Skeletal muscle tissue (tissue), 4 donors: Measurements from ENCODE around the gene TSPAN15. TPM values are rescaled to one million over a fixed set of nuclear protein-coding genes. Genes with fewer than 3 reads are reported as not detected.

Source experiments
- H3K27ac ChIP-seq: one replicate; pipeline ENCODE4 v1.7.0; 2013; ENCODE audit warnings: mild to moderate bottlenecking, low read depth, low read length, inconsistent platforms
- H3K27me3 ChIP-seq, 3 donors: one replicate each; pipeline ENCODE4 v1.7.0; 2013; ENCODE audit warnings: low read length in 3 of 3; ENCODE audit not compliant: control insufficient read depth in 3 of 3, insufficient read depth in 3 of 3
- H3K36me3 ChIP-seq, 3 donors: one replicate each; pipeline ENCODE4 v1.7.0; 2013; ENCODE audit warnings: low read length in 3 of 3; ENCODE audit not compliant: control insufficient read depth in 3 of 3, insufficient read depth in 3 of 3
- H3K4me1 ChIP-seq, 3 donors: one replicate each; pipeline ENCODE4 v1.7.0; 2013; ENCODE audit warnings: low read length in 3 of 3, mild to moderate bottlenecking in 3 of 3; ENCODE audit not compliant: control insufficient read depth in 3 of 3, insufficient read depth in 3 of 3
- H3K4me3 ChIP-seq, 3 donors: one replicate each; pipeline ENCODE4 v1.7.0; 2013; ENCODE audit warnings: low read length in 3 of 3
- H3K9ac ChIP-seq, 3 donors: one replicate each; pipeline ENCODE4 v1.7.0; 2013; ENCODE audit warnings: low read length in 3 of 3, mild to moderate bottlenecking in 3 of 3, moderate library complexity in 2 of 3, low read depth in 1 of 3
- H3K9me3 ChIP-seq, 3 donors: one replicate each; pipeline ENCODE4 v1.7.0; 2013; ENCODE audit warnings: low read length in 3 of 3; ENCODE audit not compliant: control insufficient read depth in 3 of 3
- total RNA-seq: library from RNA; depleted of rRNA; stranded (reverse); fragments of >200 nt; gene quantifications from one replicate; pipeline ENCODE4 v1.2.3, GENCODE V29; 2014
- donor health status: Osteomylitis.

Gene TSPAN15
- total RNA-seq, 1 donor from 2014 or later, result 72.0 TPM

GRCh38 chr10:69453795-69454194 lies 2.5 kb downstream of the TSPAN15 start:
- H3K9ac ChIP-seq, result peak overlapping the region in 2 of 3 donors; percentile 19 to 65
- no peaks in the 10 kb centered on the region for H3K9me3 ChIP-seq
- peak overlapping the region in 1 of 3 donors; percentile 14 for H3K4me3 ChIP-seq
- H3K27me3 ChIP-seq, result peaks cover 0 to 3% (median 0%) of the 10 kb centered on the region in 3 donors
- peak overlapping the region; percentile 40 for H3K27ac ChIP-seq
- H3K36me3 ChIP-seq, result peaks cover 0 to 2% (median 0%) of the 10 kb centered on the region in 3 donors
- H3K4me1 ChIP-seq, result peaks cover 63 to 82% (median 73%) of the 10 kb centered on the region in 3 donors

GRCh38 chr10:69455006-69455763 lies 3.9 kb downstream of the TSPAN15 start:
- H3K9ac ChIP-seq, result no peak overlapping the region
- H3K27ac ChIP-seq, result peak overlapping the region; percentile 33
- peaks cover 0 to 3% (median 0%) of the 10 kb centered on the region in 3 donors for H3K27me3 ChIP-seq
- no peaks in the 10 kb centered on the region for H3K9me3 ChIP-seq
- peaks cover 0 to 2% (median 0%) of the 10 kb centered on the region in 3 donors for H3K36me3 ChIP-seq
- peaks cover 69 to 87% (median 76%) of the 10 kb centered on the region in 3 donors for H3K4me1 ChIP-seq
- H3K4me3 ChIP-seq, result no peak overlapping the region

GRCh38 chr10:69456880-69457693 lies 5.8 kb downstream of the TSPAN15 start:
- Histone ChIP-seq H3K27ac (peak overlapping the region; percentile 81), H3K4me1 (peaks cover 70 to 85% (median 78%) of the 10 kb centered on the region in 3 donors)

GRCh38 chr10:69457771-69458237 lies 6.5 kb downstream of the TSPAN15 start:
- H3K4me1 ChIP-seq, result peaks cover 68 to 84% (median 76%) of the 10 kb centered on the region in 3 donors
- H3K9ac ChIP-seq, result peak overlapping the region in 2 of 3 donors; percentile 17 to 59
- H3K36me3 ChIP-seq, result peaks cover 0 to 2% (median 0%) of the 10 kb centered on the region in 3 donors
- no peaks in the 10 kb centered on the region for H3K9me3 ChIP-seq
- H3K4me3 ChIP-seq, result peak overlapping the region in 2 of 3 donors; percentile 9 to 49
- H3K27me3 ChIP-seq, result no peaks in the 10 kb centered on the region
- H3K27ac ChIP-seq, result peak overlapping the region; percentile 81

More at GRCh38 chr10:69456880-69457693, 5.8 kb downstream of the TSPAN15 start:
- no peaks in the 10 kb centered on the region for H3K9me3 ChIP-seq
- peak overlapping the region; percentile 18 to 69 (median 48) for H3K9ac ChIP-seq
- H3K27me3 ChIP-seq, result no peaks in the 10 kb centered on the region
- H3K36me3 ChIP-seq, result peaks cover 0 to 2% (median 0%) of the 10 kb centered on the region in 3 donors
- H3K4me3 ChIP-seq, result peak overlapping the region in 2 of 3 donors; percentile 45 to 49

- peak overlapping the region in 1 of 3 donors; percentile 9 for H3K4me3 ChIP-seq
- peaks cover 0 to 2% (median 0%) of the 10 kb centered on the region in 3 donors for H3K36me3 ChIP-seq
- no peaks in the 10 kb centered on the region for H3K27me3 ChIP-seq
- peak overlapping the region; percentile 81 for H3K27ac ChIP-seq
- H3K9me3 ChIP-seq, result no peaks in the 10 kb centered on the region
- peaks cover 63 to 84% (median 73%) of the 10 kb centered on the region in 3 donors for H3K4me1 ChIP-seq
- peak overlapping the region in 2 of 3 donors; percentile 45 to 54 for H3K9ac ChIP-seq
These were observed 7.3 kb downstream of the TSPAN15 start for GRCh38 chr10:69458430-69459100.

- Histone ChIP-seq H3K36me3 (peaks cover 0 to 2% (median 0%) of the 10 kb centered on the region in 3 donors), H3K4me3 (no peak overlapping the region), H3K27ac (peak overlapping the region; percentile 81), H3K27me3 (no peaks in the 10 kb centered on the region), H3K4me1 (peaks cover 65 to 84% (median 72%) of the 10 kb centered on the region in 3 donors), H3K9ac (no peak overlapping the region), H3K9me3 (no peaks in the 10 kb centered on the region)
These were observed 8.0 kb downstream of the TSPAN15 start for GRCh38 chr10:69459101-69459790.

GRCh38 chr10:69459893-69460575 lies 8.8 kb downstream of the TSPAN15 start:
- Histone ChIP-seq H3K9ac (peak overlapping the region in 1 of 3 donors; percentile 2), H3K4me3 (peak overlapping the region in 2 of 3 donors; percentile 18 to 22), H3K27ac (peak overlapping the region; percentile 62), H3K36me3 (peaks cover 0 to 2% (median 0%) of the 10 kb centered on the region in 3 donors), H3K9me3 (no peaks in the 10 kb centered on the region), H3K4me1 (peaks cover 73 to 84% (median 74%) of the 10 kb centered on the region in 3 donors), H3K27me3 (no peaks in the 10 kb centered on the region)

GRCh38 chr10:69460576-69461242 lies 9.4 kb downstream of the TSPAN15 start:
- Histone ChIP-seq H3K36me3 (peaks cover 0 to 2% (median 0%) of the 10 kb centered on the region in 3 donors), H3K9ac (peak overlapping the region in 2 of 3 donors; percentile 12 to 54), H3K9me3 (no peaks in the 10 kb centered on the region), H3K4me3 (peak overlapping the region in 1 of 3 donors; percentile 18), H3K27me3 (no peaks in the 10 kb centered on the region), H3K27ac (peak overlapping the region; percentile 62), H3K4me1 (peaks cover 80 to 88% (median 80%) of the 10 kb centered on the region in 3 donors)
